ENCODE measurements around the gene AKAP5.

GRCh38 chr14:64502887-64503433 is 37.7 kb downstream of the AKAP5 start:
- TF ChIP-seq CTCF (IDR thresholded peaks at IDR 0.05; ENCODE audit: insufficient read depth, low read depth, low read length), result no peak
- no peak for TF ChIP-seq EZH2 (IDR thresholded peaks at IDR 0.05; ENCODE audit: insufficient read depth, low read length)

Measured in astrocyte (in vitro differentiated cells and primary cell).